IMR-90 (cell line): Measurements from ENCODE around the gene R3HDM2. TPM values are rescaled to one million over a fixed set of nuclear protein-coding genes. Genes with fewer than 3 reads are reported as not detected.
"Not testable (repeated sequence)": the region's sequence is repeated elsewhere in the genome, so short reads cannot be mapped to it uniquely, and the experiment has no call there.

ENCODE experiments used
- ATAC-seq: fragments of 200-7000 bp; cut with Tn5 transposase; 2 replicates; pipeline ENCODE4 v1.9.1; 2020; ENCODE audit warnings: low read depth, mild to moderate bottlenecking, moderate library complexity
- BruUV-seq: library from RNA; stranded (reverse); fragments of 400-500 nt; replicated peaks from 2 replicates; lab custom pipeline; 2021; lab: Mats Ljungman, UMichigan
- CTCF ChIA-PET: fragments of 300-600 bp; formaldehyde crosslinking; extraction: SDS; loops from one replicate; lab custom pipeline; 2021; ENCODE audit warnings: antibody characterized with exemption; lab: Yijun Ruan, JAX
- POLR2A ChIA-PET: fragments of 300-600 bp; sonication (Branson Sonifier 250); formaldehyde crosslinking; loops from one replicate; lab custom pipeline; 2022; ENCODE audit warnings: antibody characterized with exemption; ENCODE audit not compliant: unreplicated experiment; lab: Charles Lee
- DNase-seq: peaks from one replicate; pipeline ENCODE4 v3.0.0; 2013
- H2AFZ ChIP-seq: replicated peaks from 2 replicates; pipeline ENCODE3; 2013; ENCODE audit warnings: low read length, mild to moderate bottlenecking; ENCODE audit not compliant: poor library complexity
- H2AK5ac ChIP-seq: 2 replicates; pipeline ENCODE4 v1.6.1; 2013; ENCODE audit warnings: low read depth, low read length, inconsistent platforms
- H2AK9ac ChIP-seq: replicated peaks from 2 replicates; pipeline ENCODE3; 2013; ENCODE audit warnings: mild to moderate bottlenecking, low read depth, low read length, moderate library complexity; ENCODE audit not compliant: poor library complexity
- H2BK120ac ChIP-seq: 2 replicates; pipeline ENCODE4 v1.6.1; 2013; ENCODE audit warnings: low read depth, low read length, inconsistent platforms
- H2BK15ac ChIP-seq: 3 replicates; pipeline ENCODE4 v1.6.1; 2013; ENCODE audit warnings: low read depth, low read length, inconsistent platforms
- H2BK20ac ChIP-seq: 2 replicates; pipeline ENCODE4 v1.6.1; 2013; ENCODE audit warnings: low read depth, mild to moderate bottlenecking, inconsistent platforms, low read length, moderate library complexity
- H2BK5ac ChIP-seq: 2 replicates; pipeline ENCODE4 v1.6.1; 2013; ENCODE audit warnings: mild to moderate bottlenecking, low read depth, low read length, inconsistent platforms; ENCODE audit not compliant: poor library complexity, severe bottlenecking
- H3K14ac ChIP-seq: replicated peaks from 2 replicates; pipeline ENCODE4 v1.6.1; 2013; ENCODE audit warnings: low read depth, low read length, inconsistent platforms
- H3K18ac ChIP-seq: 2 replicates; pipeline ENCODE4 v1.6.1; 2013; ENCODE audit warnings: low read depth, low read length, control low read depth
- H3K23ac ChIP-seq: 2 replicates; pipeline ENCODE4 v1.6.1; 2013; ENCODE audit warnings: low read depth, low read length, inconsistent platforms
- H3K27ac ChIP-seq: 2 replicates; pipeline ENCODE4 v1.5.1; 2013; ENCODE audit warnings: mild to moderate bottlenecking, control low read depth, low read length; ENCODE audit not compliant: insufficient read depth
- H3K27me3 ChIP-seq: 2 replicates; pipeline ENCODE4 v1.6.1; 2013; ENCODE audit warnings: low read length; ENCODE audit not compliant: control insufficient read depth, insufficient read depth
- H3K36me3 ChIP-seq: 2 replicates; pipeline ENCODE4 v1.6.1; 2013; ENCODE audit warnings: low read length, mixed read lengths; ENCODE audit not compliant: control insufficient read depth, insufficient read depth
- H3K4ac ChIP-seq: 2 replicates; pipeline ENCODE4 v1.6.1; 2013; ENCODE audit warnings: low read depth, low read length, inconsistent platforms
- H3K4me1 ChIP-seq: 2 replicates; pipeline ENCODE4 v1.6.1; 2013; ENCODE audit warnings: low read length, mixed read lengths; ENCODE audit not compliant: control insufficient read depth, insufficient read depth
- H3K4me2 ChIP-seq: 2 replicates; pipeline ENCODE4 v1.6.1; 2013; ENCODE audit warnings: low read depth, mild to moderate bottlenecking, control low read depth, low read length, moderate library complexity
- H3K4me3 ChIP-seq: 2 replicates; pipeline ENCODE4 v1.5.1; 2013; ENCODE audit warnings: low read depth, mild to moderate bottlenecking, control low read depth, low read length, moderate library complexity; ENCODE audit not compliant: insufficient read depth
- H3K56ac ChIP-seq: 2 replicates; pipeline ENCODE4 v1.6.1; 2013; ENCODE audit warnings: low read length, inconsistent platforms; ENCODE audit not compliant: insufficient read depth; ENCODE audit errors: extremely low read depth
- H3K79me1 ChIP-seq, 2 experiments: 2 replicates each; pipeline ENCODE4 v1.6.1; 2013; ENCODE audit warnings: low read length in 2 of 2, inconsistent platforms in 1 of 2, low read depth in 1 of 2
- H3K9ac ChIP-seq: 2 replicates; pipeline ENCODE4 v1.6.1; 2013; ENCODE audit warnings: low read depth, low read length, control low read depth
- H3K9me1 ChIP-seq: 2 replicates; pipeline ENCODE4 v1.6.1; 2013; ENCODE audit warnings: low read length, inconsistent platforms; ENCODE audit not compliant: insufficient read depth
- H3K9me3 ChIP-seq: 2 replicates; pipeline ENCODE4 v1.6.1; 2013; ENCODE audit warnings: low read length; ENCODE audit not compliant: control insufficient read depth, insufficient read depth
- H4K20me1 ChIP-seq: 2 replicates; pipeline ENCODE4 v1.6.1; 2013; ENCODE audit warnings: low read length, inconsistent platforms; ENCODE audit not compliant: insufficient read depth
- H4K5ac ChIP-seq: 2 replicates; pipeline ENCODE4 v1.6.1; 2013; ENCODE audit warnings: mild to moderate bottlenecking, low read depth, low read length, control low read depth
- H4K8ac ChIP-seq, 2 experiments: 2 replicates each; pipeline ENCODE4 v1.6.1; 2013; ENCODE audit warnings: low read depth in 2 of 2, low read length in 2 of 2, control low read depth in 1 of 2, inconsistent platforms in 1 of 2
- H4K91ac ChIP-seq: 2 replicates; pipeline ENCODE4 v1.6.1; 2013; ENCODE audit warnings: low read depth, low read length, inconsistent platforms; ENCODE audit not compliant: insufficient read depth
- WGBS, 2 experiments: methylation state at CpG; one replicate each; pipeline versions ENCODE4 v1.1.5 to v1.1.7; 2013; ENCODE audit warnings: missing lambda C conversion rate in 2 of 2; ENCODE audit not compliant: insufficient read length in 1 of 2; ENCODE audit errors: extremely low coverage in 2 of 2; 5-methylcytosine and 5-hydroxymethylcytosine counted together
- dilution Hi-C: fragments of 300-500 bp; cut with HindIII; formaldehyde crosslinking; loops from one replicate; pipeline ENCODE4 v1.14.3; 2018; ENCODE audit warnings: low sequenced_read_pairs; ENCODE audit not compliant: unreplicated experiment
- in situ Hi-C: fragments of 300-500 bp; cut with MboI; formaldehyde crosslinking; loops from 3 replicates; pipeline ENCODE4 v1.14.3; 2019; ENCODE audit warnings: low sequenced_read_pairs, inconsistent platforms, mixed read lengths
- intact Hi-C: fragments of 100-400 bp; cut with micrococcal nuclease; formaldehyde crosslinking; loops from 2 replicates; pipeline ENCODE4 v1.10.0; 2022
- polyA plus RNA-seq, 3 experiments: library from polyadenylated mRNA; depleted of rRNA; stranded (reverse); fragments of >200 nt; gene quantifications; 2 replicates each; pipeline ENCODE4 v1.2.3, GENCODE V29; 2012; ENCODE audit warnings: low replicate concordance in 1 of 3
- total RNA-seq: library from RNA; depleted of rRNA; stranded (reverse); fragments of >200 nt; gene quantifications from 2 replicates; pipeline ENCODE4 v1.2.3, GENCODE V29; 2012

The R3HDM2 gene
- total and polyA plus RNA-seq, 2 of the 4 experiments (the other 2 are of a cell fraction): 7.5 to 28.4 TPM

DNA sequence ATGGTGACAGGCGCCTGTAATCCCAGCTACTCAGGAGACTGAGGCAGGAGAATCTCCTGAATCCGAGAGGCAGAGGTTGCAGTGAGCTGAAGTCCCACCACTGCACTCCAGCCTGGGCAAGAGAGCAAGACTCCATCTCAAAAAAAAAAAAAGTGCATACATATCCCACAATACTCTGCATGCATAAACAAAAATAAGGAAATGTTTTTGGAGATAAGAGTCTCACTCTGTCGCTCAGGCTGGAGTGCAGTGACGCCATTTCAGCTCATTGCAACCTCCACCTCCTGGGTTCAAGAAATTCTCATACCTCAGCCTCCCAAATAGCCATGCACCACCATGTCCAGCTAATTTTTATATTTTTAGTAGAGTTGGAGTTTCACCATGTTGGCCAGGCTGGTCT is 28.7 kb downstream of the R3HDM2 start:
- CTCF ChIA-PET, POLR2A ChIA-PET, H3K4me1 ChIP-seq, H3K27me3 ChIP-seq, BruUV-seq, in situ Hi-C loops, H2BK15ac ChIP-seq, H4K91ac ChIP-seq, H3K4me3 ChIP-seq, H3K9me3 ChIP-seq, H2BK120ac ChIP-seq, H3K4me2 ChIP-seq, dilution Hi-C loops, H2AFZ ChIP-seq, H3K9ac ChIP-seq, H4K8ac ChIP-seq, H4K5ac ChIP-seq, H2AK9ac ChIP-seq, H3K36me3 ChIP-seq, H4K20me1 ChIP-seq, H3K23ac ChIP-seq, H2BK20ac ChIP-seq, H3K27ac ChIP-seq, H2BK5ac ChIP-seq, DNase-seq, H3K18ac ChIP-seq, H3K14ac ChIP-seq, ATAC-seq, H3K9me1 ChIP-seq, H2AK5ac ChIP-seq, H3K4ac ChIP-seq, H3K56ac ChIP-seq: not testable (repeated sequence)
- H3K79me1 ChIP-seq: peaks cover 15 to 66% of the 10 kb centered on the region in 2 experiments
- intact Hi-C loops: loop anchor here (10.0 kb wide), 1 partner anchor 1487 kb away; no protein-coding TSS in a partner anchor
- no CpG with 5 or more reads among the region's 4 CpGs for WGBS, 2 experiments
